HepG2 (cell line): ENCODE results near the gene UTRN. TPM values are rescaled to one million over a fixed set of nuclear protein-coding genes. Genes with fewer than 3 reads are reported as not detected.

Experiments
- EP300 ChIP-seq, 3 experiments: sonication (generic) in 1 of 3; formaldehyde crosslinking in 1 of 3; IDR thresholded peaks; 2 replicates each; pipeline versions ENCODE4 v1.5.1 to v1.6.1; 2011 to 2020; ENCODE audit warnings: low read depth in 2 of 3, low read length in 2 of 3, borderline replicate concordance in 1 of 3, improper control_type of control experiment in 1 of 3, mild to moderate bottlenecking in 1 of 3, missing genetic modification reagents in 1 of 3, moderate library complexity in 1 of 3
- GTF2F1 ChIP-seq: fragments of 150-350 bp; IDR thresholded peaks from 2 replicates; pipeline ENCODE4 v1.6.1; 2014; ENCODE audit warnings: low read length
- JUND ChIP-seq: sonication (generic); formaldehyde crosslinking; IDR thresholded peaks from 2 replicates; pipeline ENCODE4 v1.8.0; 2022; ENCODE audit warnings: mild to moderate bottlenecking, missing genetic modification reagents
- TAF1 ChIP-seq: sonication (generic); formaldehyde crosslinking; IDR thresholded peaks from 2 replicates; pipeline ENCODE4 v1.4.0; 2020; ENCODE audit warnings: missing genetic modification reagents
- ZKSCAN1 ChIP-seq: fragments of 150-350 bp; IDR thresholded peaks from 2 replicates; pipeline ENCODE4 v1.6.1; 2014; ENCODE audit warnings: low read length
- ZMYM4 ChIP-seq: sonication (generic); formaldehyde crosslinking; IDR thresholded peaks from 2 replicates; pipeline ENCODE4 v1.8.1; 2023; ENCODE audit warnings: mild to moderate bottlenecking, missing genetic modification reagents
- ZNF605 ChIP-seq: sonication (generic); formaldehyde crosslinking; IDR thresholded peaks from 2 replicates; pipeline ENCODE4 v1.8.0; 2022; ENCODE audit warnings: mild to moderate bottlenecking, missing genetic modification reagents
- ZNF788 ChIP-seq: sonication (generic); formaldehyde crosslinking; IDR thresholded peaks from 2 replicates; pipeline ENCODE4 v1.5.0; 2020; ENCODE audit warnings: mild to moderate bottlenecking, missing genetic modification reagents, borderline replicate concordance
- polyA plus RNA-seq, 8 experiments: library from polyadenylated mRNA; depleted of rRNA in 3 of 8; stranded (reverse) in 7 of 8; unstranded in 1 of 8; fragments of >200 nt; fragmentation: Illumina TruSeq in 4 of 8; extraction: Trizol in 4 of 8; gene quantifications; 2 replicates each; pipeline versions ENCODE4 v1.2.1 to v1.2.3, GENCODE V29; 2011 to 2016; ENCODE audit warnings: low read depth in 4 of 8, missing spikeins in 1 of 8, mixed read lengths in 1 of 8; ENCODE audit not compliant: insufficient read depth in 1 of 8
- total RNA-seq, 5 experiments: library from RNA; depleted of rRNA; stranded (reverse); fragments of >200 nt; fragmentation: Illumina TruSeq; extraction: Trizol; gene quantifications; 2 replicates each; pipeline ENCODE4 v1.2.3, GENCODE V29; 2016; ENCODE audit warnings: low read depth in 1 of 5
- TF ChIP-seq, protein P1 (sequence below): sonication (generic); formaldehyde crosslinking; IDR thresholded peaks from 2 replicates; pipeline ENCODE4 v1.4.0; 2020; ENCODE audit warnings: missing genetic modification reagents
- TF ChIP-seq, protein P2 (sequence below): sonication (generic); formaldehyde crosslinking; IDR thresholded peaks from 2 replicates; pipeline ENCODE4 v1.5.1; 2020; ENCODE audit warnings: mild to moderate bottlenecking, missing genetic modification reagents, moderate library complexity
- TF ChIP-seq, protein P3 (sequence below): sonication (generic); formaldehyde crosslinking; IDR thresholded peaks from 2 replicates; pipeline ENCODE4 v1.4.0; 2020; ENCODE audit warnings: mild to moderate bottlenecking, missing genetic modification reagents

UTRN gene
- total and polyA plus RNA-seq, 2 of the 13 experiments (the other 11 are each of a cell fraction or from before 2014, with no cell fraction given): 102 to 116 TPM

DNA sequence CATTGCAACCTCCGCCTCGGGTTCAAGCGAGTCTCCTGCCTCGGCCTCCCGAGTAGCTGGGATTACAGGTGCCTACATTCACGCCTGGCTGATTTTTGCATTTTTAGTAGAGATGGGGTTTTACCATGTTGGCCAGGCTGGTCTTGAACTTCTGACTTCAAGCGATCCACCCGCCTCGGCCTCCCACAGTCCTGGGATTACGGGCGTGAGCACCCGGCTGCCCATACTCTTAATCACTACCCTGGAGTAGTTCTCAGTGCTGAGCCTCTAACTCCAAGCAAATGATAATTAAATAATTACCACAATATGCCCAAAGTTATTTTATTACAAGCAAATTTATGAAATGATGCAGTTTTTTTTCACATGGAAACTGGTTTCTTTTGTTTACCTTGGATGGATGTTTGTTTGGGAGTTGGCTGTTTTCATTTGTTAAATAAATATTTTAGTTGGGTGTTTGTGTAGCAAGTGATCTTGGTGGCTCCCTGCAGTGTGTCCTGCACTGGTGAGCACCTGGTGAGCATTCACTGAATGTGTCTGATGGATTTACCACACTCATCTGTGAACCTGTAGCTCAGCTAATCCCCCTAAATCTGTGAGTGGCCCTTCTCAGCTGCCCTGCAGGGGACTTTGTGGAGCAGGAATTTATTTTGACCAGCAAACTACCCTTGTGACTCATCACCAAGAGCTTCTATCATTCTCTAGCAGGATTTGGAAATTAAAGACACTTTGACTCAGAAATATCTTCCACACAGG lies 36.9 kb downstream of the UTRN start (continued):
- TF ChIP-seq, protein P1, sequence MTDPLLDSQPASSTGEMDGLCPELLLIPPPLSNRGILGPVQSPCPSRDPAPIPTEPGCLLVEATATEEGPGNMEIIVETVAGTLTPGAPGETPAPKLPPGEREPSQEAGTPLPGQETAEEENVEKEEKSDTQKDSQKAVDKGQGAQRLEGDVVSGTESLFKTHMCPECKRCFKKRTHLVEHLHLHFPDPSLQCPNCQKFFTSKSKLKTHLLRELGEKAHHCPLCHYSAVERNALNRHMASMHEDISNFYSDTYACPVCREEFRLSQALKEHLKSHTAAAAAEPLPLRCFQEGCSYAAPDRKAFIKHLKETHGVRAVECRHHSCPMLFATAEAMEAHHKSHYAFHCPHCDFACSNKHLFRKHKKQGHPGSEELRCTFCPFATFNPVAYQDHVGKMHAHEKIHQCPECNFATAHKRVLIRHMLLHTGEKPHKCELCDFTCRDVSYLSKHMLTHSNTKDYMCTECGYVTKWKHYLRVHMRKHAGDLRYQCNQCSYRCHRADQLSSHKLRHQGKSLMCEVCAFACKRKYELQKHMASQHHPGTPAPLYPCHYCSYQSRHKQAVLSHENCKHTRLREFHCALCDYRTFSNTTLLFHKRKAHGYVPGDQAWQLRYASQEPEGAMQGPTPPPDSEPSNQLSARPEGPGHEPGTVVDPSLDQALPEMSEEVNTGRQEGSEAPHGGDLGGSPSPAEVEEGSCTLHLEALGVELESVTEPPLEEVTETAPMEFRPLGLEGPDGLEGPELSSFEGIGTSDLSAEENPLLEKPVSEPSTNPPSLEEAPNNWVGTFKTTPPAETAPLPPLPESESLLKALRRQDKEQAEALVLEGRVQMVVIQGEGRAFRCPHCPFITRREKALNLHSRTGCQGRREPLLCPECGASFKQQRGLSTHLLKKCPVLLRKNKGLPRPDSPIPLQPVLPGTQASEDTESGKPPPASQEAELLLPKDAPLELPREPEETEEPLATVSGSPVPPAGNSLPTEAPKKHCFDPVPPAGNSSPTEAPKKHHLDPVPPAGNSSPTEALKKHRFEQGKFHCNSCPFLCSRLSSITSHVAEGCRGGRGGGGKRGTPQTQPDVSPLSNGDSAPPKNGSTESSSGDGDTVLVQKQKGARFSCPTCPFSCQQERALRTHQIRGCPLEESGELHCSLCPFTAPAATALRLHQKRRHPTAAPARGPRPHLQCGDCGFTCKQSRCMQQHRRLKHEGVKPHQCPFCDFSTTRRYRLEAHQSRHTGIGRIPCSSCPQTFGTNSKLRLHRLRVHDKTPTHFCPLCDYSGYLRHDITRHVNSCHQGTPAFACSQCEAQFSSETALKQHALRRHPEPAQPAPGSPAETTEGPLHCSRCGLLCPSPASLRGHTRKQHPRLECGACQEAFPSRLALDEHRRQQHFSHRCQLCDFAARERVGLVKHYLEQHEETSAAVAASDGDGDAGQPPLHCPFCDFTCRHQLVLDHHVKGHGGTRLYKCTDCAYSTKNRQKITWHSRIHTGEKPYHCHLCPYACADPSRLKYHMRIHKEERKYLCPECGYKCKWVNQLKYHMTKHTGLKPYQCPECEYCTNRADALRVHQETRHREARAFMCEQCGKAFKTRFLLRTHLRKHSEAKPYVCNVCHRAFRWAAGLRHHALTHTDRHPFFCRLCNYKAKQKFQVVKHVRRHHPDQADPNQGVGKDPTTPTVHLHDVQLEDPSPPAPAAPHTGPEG: no peak
- TF ChIP-seq, protein P2, sequence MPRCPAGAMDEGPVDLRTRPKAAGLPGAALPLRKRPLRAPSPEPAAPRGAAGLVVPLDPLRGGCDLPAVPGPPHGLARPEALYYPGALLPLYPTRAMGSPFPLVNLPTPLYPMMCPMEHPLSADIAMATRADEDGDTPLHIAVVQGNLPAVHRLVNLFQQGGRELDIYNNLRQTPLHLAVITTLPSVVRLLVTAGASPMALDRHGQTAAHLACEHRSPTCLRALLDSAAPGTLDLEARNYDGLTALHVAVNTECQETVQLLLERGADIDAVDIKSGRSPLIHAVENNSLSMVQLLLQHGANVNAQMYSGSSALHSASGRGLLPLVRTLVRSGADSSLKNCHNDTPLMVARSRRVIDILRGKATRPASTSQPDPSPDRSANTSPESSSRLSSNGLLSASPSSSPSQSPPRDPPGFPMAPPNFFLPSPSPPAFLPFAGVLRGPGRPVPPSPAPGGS (CRISPR knock-in tag): no peak
- TF ChIP-seq ZKSCAN1 (no peak), ZNF605 (CRISPR knock-in tag) (no peak), JUND (CRISPR knock-in tag) (no peak), GTF2F1 (no peak), ZNF788 (CRISPR knock-in tag) (no peak; the same call in 1 of the 2 replicates), ZMYM4 (CRISPR knock-in tag) (no peak), TAF1 (CRISPR knock-in tag) (no peak), EP300 (IDR thresholded peaks at IDR 0.05; ENCODE audit: low read depth in 2 of 2, low read length in 2 of 2) (0 out of 4 replicates have a peak, but pooled peaks of 1 of the 2 experiments have one; percentile 33), EP300 (CRISPR knock-in tag; IDR thresholded peaks at IDR 0.05; ENCODE audit: borderline replicate concordance) (no peak)
- TF ChIP-seq, protein P3, sequence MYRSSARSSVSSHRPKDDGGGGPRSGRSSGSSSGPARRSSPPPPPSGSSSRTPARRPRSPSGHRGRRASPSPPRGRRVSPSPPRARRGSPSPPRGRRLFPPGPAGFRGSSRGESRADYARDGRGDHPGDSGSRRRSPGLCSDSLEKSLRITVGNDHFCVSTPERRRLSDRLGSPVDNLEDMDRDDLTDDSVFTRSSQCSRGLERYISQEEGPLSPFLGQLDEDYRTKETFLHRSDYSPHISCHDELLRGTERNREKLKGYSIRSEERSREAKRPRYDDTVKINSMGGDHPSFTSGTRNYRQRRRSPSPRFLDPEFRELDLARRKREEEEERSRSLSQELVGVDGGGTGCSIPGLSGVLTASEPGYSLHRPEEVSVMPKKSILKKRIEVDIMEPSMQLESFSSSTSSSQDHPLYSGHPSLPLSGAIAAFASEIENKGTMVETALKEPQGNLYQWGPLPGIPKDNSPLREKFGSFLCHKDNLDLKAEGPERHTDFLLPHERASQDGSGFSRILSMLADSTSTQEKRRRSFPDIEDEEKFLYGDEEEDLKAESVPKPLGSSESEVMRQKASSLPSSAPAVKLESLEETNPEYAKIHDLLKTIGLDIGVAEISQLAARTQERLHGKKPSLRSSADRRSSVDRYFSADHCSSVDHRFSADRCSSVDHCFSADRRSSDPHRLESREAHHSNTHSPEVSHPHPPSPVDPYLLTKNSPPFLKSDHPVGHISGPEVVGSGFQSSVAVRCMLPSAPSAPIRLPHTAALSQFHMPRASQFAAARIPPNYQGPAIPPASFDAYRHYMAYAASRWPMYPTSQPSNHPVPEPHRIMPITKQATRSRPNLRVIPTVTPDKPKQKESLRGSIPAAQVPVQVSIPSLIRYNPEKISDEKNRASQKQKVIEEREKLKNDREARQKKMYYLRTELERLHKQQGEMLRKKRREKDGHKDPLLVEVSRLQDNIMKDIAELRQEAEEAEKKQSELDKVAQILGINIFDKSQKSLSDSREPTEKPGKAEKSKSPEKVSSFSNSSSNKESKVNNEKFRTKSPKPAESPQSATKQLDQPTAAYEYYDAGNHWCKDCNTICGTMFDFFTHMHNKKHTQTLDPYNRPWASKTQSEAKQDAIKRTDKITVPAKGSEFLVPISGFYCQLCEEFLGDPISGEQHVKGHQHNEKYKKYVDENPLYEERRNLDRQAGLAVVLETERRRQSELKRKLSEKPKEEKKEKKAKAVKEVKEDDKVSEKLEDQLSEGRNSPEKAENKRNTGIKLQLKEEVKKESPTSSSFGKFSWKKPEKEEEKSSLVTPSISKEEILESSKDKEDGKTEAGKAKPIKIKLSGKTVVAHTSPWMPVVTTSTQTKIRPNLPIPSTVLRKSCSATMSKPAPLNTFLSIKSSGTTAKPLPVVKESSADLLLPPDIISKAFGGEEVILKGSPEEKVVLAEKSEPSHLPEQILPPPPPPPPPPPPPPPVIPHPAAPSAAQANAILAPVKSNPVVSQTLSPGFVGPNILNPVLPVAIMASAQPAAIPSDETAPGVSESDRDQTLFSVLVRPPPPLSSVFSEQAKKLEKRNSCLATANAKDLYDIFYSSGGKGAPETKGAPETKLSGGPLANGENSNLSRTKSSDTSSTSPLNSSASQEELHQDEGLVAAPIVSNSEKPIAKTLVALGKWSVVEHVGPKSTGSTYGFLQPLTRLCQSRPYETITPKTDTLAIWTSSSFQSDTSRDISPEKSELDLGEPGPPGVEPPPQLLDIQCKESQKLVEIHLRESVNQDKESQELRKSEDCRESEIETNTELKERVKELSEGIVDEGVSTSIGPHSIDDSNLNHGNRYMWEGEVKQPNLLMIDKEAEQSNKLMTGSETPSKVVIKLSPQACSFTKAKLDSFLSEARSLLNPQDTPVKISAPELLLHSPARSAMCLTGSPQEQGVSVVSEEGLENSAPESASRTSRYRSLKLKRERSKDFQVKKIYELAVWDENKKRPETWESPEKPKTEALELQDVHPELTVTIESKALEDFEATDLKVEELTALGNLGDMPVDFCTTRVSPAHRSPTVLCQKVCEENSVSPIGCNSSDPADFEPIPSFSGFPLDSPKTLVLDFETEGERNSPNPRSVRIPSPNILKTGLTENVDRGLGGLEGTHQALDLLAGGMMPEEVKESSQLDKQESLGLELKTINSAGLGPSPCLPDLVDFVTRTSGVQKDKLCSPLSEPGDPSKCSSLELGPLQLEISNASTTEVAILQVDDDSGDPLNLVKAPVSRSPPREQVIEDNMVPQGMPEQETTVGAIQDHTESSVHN (CRISPR knock-in tag): no peak
